Measurements from ENCODE around the gene SLC7A5.
"Not testable (repeated sequence)": the region's sequence is repeated elsewhere in the genome, so short reads cannot be mapped to it uniquely, and the experiment has no call there.

SLC7A5 gene

DNA sequence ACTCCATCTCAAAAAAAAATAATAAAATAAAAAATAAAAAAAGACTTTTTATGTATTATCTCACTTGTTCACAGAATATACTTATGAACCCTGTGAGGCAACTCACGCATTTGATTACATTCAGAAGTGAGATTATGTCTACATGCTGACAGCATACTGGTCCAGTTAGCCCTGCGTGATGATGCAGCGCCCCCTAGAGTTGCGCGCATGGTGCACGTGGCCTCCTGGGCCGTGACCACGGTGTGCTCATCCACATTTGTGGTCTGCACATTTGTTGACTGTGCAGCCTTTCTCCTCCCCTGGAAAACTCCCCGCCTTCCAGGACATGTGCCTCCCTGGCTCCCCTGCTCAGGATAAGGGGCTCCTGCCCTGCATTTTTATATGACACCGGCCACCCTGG, 20.5 kb upstream of the SLC7A5 start:
- intact Hi-C loops (cut with DNase I): not testable (repeated sequence)

DNA sequence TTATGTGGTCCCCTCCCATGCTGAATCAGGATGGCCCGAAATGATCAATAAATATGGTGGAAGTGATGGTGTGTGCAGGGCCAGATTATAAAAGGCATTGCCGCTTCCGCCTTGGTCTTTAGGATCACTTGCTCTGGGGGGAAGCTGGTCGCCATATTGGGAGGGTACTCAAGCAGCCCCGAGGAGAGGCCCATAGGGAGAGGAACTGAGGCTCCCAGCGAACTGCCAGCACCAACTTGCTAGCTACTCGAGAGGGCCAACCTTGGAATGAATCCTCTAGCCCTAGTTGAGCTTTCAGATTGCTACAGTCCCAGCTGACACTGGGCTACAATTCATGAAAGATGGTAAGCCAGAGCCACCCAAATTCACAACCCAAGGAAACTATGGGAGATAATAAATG, 19.0 kb upstream of the SLC7A5 start:
- intact Hi-C loops (cut with DNase I); DNase-seq: not testable (repeated sequence)

More for the DNA sequence above, 20.5 kb upstream of the SLC7A5 start:
- not testable (repeated sequence) for DNase-seq

DNA sequence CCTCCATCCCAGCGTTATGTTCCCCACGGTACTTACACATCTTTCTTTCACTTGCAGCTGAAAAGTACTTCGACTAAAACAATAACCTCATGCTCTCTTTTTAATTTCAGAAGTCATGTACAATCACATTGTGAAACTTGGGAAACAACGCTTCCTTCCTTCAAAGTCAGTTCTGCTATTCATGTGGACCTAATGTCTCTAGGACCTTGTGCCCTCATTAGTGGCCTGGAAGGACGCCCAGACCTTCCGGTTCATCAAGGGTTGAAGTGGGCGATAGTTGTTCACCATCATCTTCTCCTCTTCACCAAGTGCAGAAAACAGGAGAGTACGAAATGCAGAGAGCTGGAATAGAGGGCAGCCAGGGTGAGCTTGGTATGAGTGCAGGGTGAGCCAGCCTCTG, 18.6 kb upstream of the SLC7A5 start:
- not testable (repeated sequence) for DNase-seq

DNA sequence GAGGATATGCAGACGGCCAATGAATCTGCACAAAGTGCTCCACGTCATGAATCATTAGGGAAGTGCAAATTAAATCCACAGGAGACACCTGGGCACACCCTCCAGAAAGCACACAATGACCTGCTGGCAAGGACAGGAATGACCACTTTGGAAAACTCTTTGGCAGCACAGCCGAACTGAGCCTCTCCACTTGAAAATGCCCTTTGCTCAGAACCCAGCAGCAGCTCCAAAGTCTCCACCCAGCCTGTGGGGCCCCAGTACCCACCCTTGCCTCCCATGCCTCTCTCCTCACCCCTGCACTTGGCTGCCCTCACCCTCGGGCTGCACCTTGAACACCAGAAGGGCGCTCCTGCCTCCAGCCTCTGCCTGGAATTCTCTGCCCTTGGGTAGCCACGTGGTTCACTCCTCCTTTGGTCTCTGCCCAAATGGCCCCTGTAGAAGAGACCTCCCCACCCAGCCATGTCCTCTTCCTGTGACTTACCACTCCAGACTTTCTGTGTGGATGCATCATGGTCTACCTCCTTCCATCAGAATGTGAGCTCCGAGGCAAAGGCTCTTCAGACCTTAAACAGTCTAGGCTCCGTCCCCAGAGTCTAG, 16.2 kb upstream of the SLC7A5 start:
- intact Hi-C loops (cut with DNase I); DNase-seq: not testable (repeated sequence)

More for the DNA sequence above, 18.6 kb upstream of the SLC7A5 start:
- intact Hi-C loops (cut with DNase I): not testable (repeated sequence)

DNA sequence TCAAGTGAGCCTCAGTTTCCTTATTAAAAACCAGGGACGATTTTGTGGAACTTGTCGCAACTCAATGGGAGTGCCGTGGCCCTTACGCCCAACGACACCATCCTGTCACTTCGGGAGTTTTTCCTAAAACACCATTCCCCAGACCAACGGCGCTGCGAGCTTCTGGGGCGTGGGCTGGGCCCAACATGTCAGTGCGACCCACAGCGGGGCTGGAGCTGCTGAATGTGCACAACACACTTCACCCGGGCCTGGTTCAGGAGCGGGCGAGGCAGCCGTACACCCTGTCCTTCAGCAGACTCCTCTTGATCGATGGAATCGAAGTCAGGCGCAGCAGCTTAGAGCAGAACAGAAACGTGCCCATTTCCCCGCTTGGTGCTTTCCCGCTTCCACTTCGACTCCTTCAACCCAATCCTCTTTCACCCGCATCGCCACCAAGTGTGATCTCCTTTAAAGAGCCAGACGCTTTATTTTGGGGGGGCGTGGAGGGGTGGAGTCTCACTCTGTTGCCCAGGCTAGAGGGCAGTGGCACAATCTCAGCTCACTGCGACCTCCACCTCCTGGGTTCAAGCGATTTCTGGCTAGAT, 13.2 kb upstream of the SLC7A5 start:
- no peak for DNase-seq
- intact Hi-C loops (cut with DNase I): no loop called here

DNA sequence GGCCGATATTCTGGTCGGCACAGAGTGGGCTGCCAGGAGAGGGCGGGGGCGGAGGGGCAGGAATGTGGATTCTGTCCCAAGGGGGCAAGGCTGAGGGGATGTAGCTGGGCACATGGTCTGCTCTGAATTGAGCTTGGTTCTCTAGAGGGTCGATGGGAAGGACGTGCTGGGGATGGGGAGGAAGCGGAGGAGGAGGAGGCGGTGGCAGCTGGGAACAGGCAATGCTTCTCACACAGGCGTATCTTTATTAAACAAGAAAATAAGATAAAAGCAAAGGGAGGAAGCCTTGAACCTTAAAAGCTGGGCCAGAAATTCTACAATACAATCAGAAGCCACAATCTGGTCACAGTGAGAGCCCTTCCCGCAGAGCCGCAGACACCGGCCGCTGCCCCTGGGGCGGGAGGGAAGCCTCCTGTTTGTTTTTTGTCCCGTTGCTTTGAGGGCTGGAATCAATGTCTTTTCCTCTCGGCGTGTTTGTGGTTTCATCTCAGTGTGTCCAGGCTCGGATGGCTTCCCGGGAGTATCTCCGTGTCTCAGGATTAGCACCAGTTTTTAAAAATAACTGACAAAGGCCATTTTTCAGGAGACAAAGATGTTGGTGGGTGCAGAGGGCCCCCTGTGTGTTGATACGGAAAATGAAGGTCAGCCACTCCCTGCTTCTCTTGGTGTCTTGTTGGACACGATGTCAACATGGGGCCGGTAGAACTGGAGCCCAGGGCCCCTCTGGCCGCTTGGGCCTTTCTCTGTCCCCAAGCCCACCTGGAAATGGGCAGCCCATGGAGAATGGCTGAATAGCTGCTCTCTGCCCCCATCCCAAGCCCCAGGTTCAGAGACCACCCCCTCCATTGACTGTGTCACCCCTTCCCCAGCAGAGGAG, 12.3 kb upstream of the SLC7A5 start:
- DNase-seq: no peak
- intact Hi-C loops (cut with DNase I): no loop called here

DNA sequence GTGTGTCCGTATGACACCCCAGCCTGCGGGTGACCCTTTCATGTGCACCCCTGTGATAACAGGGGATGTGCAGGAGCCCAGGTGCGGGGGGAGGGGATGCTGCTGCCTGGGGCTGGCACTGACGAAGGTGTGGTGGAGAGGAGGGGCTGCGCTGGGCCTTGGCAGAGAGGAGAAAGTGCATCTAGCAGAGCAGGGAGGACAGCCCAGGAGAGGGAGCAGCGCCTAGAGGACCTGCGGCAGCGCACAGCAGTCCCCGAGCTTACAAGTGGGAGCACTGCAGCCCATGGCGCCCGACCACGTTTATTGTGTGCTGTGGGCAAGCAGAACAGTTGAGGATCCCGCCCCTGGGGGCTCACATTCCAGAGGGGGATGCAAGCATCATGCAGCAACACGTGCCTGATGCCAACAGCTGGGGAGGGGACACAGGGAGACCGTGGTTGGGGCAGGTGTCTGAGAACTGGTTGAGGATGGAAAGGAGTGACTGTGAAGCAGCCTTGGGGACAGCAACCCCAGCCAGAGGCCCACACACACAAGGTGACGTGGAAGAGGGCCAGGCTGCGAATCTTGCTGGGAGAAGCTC, 10.9 kb upstream of the SLC7A5 start:
- intact Hi-C loops (cut with DNase I): no loop called here
- DNase-seq: no peak

DNA sequence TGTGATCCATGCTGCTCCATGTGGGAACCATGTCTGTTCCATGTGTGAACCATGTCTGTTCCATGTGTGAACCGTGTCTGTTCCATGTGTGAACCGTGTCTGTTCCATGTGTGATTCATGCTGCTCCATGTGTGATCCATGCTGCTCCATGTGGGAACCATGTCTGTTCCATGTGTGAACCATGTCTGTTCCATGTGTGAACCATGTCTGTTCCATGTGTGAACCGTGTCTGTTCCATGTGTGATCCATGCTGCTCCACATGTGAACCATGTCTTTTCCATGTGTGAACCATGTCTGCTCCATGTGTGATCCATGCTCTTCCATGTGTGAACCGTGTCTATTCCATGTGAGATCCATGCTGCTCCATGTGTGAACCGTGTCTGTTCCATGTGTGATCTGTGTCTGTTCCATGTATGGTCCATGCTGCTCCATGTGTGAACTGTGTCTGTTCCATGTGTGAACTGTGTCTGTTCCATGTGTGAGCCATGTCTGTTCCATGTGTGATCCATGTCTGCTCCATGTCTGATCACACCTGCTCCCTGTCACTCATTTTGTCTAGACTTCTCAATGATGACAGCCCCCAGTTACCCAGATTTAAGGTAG, 10.2 kb upstream of the SLC7A5 start:
- intact Hi-C loops (cut with DNase I): not testable (repeated sequence)

DNA sequence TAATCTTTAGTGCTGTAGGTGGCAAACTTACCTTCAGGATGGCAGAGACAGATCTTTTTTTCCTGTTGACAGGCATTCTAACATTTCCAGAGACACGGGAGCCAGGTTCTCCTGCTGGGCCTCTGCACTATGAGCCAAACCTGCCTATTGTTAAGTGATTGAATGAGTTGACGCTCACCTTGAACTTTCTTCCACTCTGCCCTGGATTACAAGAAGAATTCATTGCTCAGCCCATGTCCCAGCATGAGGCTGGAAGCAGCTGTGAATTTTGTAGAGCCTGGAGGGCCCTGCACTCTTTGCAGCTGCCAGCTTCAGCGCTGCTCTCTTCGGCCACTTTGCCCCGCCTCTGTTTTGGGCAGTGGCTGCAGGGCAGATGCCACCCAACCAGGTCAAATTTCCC, 9.4 kb upstream of the SLC7A5 start:
- intact Hi-C loops (cut with DNase I): no loop called here
- DNase-seq: no peak

More for the DNA sequence above, 10.2 kb upstream of the SLC7A5 start:
- DNase-seq: not testable (repeated sequence)

DNA sequence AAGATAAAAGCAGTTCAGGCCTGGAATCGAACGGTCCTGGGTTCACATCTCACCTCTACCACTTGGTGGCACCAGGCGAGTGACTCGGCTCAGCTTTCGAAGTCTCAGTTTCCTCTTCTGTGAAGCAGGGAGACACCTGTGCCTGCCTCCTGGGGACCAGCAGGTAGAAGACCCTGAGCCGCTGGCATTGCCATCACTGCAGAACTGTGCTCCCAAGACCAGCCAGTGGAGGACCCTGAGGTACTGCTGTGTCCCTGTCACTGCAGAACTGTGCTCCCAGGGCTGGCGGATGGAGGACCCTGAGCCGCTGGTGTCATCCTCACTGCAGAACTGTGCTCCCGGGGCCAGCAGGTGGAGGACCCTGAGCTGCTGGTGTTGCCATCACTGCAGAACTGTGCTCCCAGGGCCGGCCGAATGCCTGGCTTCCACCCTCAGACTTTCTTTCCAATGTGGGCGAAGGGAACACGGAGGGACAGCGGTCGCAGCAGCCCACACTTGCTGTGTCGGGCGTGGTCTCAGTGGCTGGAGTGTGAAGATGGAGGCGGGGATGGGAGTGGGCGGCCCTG, 8.7 kb upstream of the SLC7A5 start:
- DNase-seq: no peak
- intact Hi-C loops (cut with DNase I): no loop called here

DNA sequence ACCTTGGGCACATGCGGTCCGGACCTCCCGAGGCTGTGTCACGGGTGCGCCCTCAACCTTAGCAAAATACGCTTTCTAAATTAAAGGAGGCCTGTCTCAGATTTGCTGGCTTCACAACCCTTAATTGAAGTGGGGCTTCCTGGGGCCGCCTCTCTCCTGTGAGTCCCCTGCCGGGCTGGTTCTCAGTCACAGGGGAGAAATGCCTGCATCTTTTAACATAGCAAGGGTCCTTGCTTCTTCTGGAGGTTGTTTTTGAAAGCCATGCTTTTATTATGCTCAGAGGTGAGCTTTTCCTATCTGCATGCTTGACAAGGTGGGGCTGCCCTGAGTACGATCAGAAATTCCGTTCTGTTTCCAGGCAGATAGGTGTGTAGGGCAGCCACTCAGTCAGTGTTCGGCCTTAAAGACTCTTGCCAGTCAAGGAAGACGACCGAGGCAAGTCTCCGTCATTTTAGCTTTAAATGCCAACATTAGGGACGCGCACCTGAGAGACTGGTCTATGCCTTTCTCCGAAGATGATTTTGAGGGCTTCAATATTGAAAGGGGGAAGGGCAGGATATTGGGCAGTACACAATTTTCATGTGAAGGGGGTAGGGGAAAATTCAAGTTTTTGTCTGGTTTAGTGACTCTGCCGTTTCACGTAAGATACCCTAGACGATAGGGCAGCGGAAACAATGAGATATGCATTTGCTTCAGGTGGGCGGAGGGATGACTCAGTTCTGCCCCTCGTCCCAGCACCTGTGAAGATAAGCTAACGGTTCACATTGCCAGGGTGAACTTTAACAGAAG, 5.5 kb upstream of the SLC7A5 start:
- no peak for DNase-seq
- intact Hi-C loops (cut with DNase I): loop anchor here (5.0 kb wide), 1 partner anchor 288 kb away; no protein-coding TSS in a partner anchor

DNA sequence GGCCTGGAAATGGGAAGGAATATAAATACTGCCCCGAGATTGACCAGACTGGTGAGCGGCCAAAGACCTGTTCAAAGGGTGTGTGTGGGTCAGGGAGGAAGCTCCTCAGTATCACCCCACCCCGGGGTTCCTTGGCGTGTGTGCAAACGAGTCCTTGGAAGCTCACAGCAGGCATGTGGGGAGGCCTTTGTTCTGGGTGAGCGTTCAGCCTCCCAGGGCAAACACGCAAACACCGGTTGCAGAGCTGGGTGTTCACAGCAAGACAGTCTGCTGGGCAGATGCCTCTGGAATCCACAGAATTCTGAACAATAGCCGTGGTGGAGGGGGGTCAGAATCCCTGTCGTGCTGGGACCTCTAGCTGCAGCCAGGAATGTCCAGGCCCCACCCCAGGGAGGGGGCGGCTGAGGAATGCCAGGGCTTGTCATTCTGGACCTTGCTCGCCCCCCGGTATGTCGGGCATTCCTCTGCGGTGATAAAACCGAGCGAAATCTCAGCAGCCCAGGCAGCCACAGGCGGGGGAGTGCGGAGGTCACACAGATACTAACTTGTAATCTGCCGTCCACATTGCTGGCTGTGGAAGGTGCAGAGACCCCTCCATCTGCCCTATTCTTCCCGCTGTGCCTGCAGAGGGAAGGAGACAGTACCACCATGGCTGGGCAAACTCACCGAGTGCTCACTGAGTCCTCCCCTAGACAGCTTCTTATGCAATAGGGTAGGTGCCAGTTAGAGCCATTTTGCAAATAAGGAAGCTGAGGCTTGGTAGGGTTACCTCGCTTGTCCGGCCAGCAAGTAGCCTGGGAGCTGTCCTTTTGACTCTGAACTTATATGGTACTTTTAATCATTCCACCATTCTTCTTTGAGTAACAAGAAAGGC, 1.3 kb upstream of the SLC7A5 start:
- intact Hi-C loops (cut with DNase I): loop anchor here (1.0 to 5.0 kb wide), 3 partner anchors 20 to 283 kb away; no protein-coding TSS in a partner anchor
- peak in 1 of 10 donors; percentile 76 for DNase-seq

DNA sequence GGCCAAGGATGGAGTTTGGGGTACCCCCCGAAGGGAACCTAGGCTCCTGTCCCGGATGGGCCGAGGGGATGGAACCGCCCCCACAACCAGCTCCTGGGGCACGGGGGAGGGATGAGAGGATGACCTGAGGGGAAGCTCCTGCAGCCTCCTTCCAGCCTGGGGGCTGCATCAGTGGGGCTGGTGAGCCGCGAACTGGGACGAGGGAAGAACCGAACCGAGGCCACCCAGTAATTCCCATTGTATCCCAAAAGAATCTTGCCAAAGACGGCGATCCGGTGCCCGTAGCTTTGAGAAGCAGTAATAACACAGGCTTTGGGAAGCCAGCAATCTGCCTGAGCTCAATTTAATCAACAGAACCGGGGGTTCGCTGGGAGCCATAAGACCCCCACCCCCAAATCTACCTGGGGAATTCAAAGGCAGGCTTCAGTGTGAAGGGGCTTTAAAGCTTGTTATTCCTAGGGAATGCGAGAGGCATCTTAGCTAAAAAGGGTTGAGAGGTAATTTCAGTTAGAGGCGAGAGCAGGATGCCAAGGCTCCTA, 641 bp upstream of the SLC7A5 start:
- intact Hi-C loops (cut with DNase I): loop anchor here (2.0 to 5.0 kb wide), 2 partner anchors 19 to 283 kb away; no protein-coding TSS in a partner anchor
- DNase-seq: peak in 1 of 10 donors; percentile 61

DNA sequence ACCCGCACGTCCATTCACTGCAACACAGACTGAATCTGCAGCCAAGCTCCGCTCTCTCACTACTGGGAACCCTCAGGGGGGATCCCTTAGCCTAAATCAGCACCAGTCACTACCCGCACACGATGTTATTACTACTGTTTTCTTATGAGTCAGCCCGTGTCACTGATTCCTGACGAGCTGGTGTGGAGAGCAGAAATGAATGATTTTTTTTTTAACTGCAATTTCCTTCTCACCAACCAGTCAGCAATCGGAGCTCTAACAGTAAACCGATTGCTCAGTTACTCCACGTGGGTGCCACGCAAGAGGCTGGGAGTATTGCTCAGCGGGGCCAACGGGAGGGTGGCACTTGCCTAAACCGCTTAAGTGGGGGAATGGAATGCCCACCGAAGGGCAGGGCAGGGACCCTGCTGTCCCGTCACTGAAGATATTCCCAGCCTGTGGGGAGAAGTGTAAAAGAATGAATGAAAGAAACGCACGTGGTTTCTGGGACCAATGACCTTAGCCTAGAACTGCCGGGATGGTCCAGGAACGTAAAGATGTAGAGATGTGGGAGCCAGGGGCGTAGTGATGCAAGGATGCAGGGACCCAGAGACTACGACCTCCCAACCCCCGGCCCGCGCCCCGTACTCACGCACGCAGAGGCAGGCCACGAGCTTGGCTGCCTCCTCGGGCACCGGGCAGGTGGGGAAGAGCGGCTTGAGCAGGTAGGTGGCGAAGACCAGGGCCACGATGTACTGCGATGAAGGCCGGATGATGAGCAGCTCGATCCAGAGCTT, 865 bp downstream of the SLC7A5 start:
- peak in 2 of 10 donors; percentile 54 to 87 for DNase-seq
- intact Hi-C loops (cut with DNase I): not testable (repeated sequence)

DNA sequence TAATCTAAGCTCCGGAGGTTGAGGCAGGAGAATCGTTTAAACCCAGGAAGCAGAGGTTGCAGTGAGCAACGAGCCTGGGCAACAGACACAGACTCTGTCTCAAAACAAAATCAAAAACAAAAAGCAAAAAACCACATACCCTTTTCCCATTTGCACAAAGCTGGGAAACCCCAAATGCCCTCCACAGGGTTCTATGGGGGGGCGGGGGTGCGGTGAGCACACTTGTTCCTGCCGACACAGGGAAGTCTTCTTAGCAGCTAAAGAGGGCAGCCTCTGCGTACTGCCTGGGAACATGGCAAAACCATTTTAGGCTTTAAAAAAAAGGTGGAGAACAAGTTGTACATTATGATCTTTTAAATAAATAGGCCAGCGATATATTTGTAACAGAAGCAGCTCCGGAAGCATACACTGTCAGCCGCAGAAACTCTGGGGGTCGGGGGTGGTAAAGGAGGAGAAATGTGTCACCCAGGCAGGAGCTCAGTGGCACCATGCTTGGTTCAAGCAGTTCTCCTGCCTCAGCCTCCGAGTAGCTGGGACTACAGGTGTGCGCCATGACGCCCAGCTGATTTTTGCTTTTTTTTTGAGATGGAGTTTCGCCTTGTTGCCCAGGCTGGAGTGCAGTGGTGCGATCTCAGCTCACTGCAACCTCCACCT, 3.3 kb downstream of the SLC7A5 start:
- peak in 1 of 10 donors; percentile 71 for DNase-seq
- intact Hi-C loops (cut with DNase I): not testable (repeated sequence)

DNA sequence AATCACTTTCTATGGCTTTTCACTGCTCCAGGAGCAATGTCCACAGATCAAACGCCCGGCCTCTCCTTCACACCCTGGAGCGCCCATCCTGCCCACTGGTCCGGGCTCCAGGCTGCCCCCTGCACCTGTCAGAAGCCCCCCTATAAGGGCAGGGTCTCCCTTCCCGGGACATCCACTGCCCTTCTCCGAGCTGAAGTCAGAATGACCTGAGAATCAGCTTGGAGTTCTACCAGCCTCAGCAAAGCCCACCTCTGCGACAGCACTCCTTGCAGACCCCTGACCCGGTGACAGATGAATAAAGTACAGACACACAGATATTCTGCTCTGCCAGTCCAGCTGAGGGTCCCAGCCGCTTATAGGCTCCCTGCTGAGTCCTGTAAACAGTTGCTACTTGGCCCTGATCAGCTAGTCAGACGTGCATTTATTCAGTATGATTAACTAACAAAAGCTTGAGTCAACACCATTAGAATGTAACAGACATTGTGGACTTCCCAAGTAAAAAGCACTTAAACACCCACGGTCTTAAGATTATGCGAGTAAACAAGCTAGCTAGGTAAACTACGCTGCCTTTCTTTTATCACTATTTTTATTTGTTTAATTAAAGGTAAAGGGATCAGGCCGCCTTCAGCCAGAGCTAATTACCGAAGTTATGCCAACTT, 4.8 kb downstream of the SLC7A5 start:
- no peak for DNase-seq
- intact Hi-C loops (cut with DNase I): no loop called here

All from posterior cingulate gyrus (tissue), 11 donors.